GM12872 (cell line): Measurements from ENCODE around the gene SLC10A3.

Experiments used
- CTCF ChIP-seq: IDR thresholded peaks from 3 replicates; pipeline ENCODE4 v1.5.1; 2011; ENCODE audit warnings: low read depth, mild to moderate bottlenecking, low read length, moderate library complexity; ENCODE audit not compliant: insufficient read depth

Gene SLC10A3

GRCh38 chrX:154457491-154458115 is 32.8 kb downstream of the SLC10A3 start:
- no peak for TF ChIP-seq CTCF

DNA sequence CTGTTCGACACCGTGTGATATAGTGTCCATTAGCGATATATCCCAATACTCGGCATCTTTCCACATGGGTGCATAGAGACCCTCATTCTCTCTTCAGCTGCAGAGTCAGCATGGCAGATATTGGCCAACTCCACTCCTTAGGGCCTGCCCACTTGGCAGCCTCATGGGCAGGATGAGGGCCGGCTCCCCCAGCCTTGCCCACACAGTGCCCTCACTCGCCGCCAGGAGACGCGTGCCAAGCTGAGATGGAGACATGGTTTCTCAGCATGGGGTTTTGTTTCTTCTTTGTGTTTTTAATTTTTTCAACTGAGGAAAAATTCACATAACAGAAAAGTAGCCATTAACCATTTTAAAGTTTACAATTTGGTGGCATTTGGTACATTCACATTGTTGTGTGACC is 37.6 kb downstream of the SLC10A3 start:
- no peak for TF ChIP-seq CTCF

GRCh38 chrX:154450312-154450711 is 40.1 kb downstream of the SLC10A3 start:
- TF ChIP-seq CTCF: no peak

GRCh38 chrX:154449618-154450017 is 40.8 kb downstream of the SLC10A3 start:
- no peak for TF ChIP-seq CTCF

DNA sequence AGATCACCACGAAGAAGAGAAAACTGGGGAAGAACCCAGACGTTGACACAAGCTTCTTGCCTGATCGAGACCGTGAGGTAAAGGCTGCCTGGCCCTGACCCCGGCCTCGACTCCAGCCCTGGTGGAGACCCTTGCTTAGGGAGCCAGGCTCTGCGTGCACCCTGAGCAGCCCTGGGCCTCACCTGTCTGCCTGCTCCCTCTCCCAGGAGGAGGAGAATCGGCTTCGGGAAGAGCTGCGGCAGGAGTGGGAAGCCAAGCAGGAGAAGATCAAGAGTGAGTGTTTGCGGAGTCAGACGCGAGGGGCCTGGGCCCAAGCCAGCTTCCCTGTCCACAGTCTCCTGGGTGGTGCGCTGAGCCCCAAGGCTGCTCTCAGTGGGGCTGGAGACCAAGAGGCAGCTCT is 41.9 kb downstream of the SLC10A3 start:
- no peak for TF ChIP-seq CTCF

DNA sequence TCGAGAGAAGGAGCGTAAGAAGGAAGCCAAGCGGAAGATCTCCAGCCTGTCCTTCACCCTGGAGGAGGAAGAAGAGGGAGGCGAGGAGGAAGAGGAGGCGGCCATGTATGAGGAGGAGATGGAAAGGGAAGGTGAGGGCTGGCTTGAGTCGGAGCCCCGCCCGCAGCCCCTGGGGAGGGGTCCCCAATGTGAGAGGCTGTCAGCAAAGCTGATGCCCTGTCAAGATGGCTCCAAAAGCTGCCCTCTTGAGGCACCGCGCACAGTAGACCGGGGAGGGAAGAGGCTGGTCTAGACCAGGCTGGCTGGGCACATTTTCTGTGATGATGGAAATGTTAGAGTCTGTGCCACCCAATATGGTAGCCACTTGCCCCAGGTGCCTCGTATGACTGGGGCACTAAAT is 44.0 kb downstream of the SLC10A3 start:
- no peak for TF ChIP-seq CTCF

GRCh38 chrX:154445776-154446175 is 44.7 kb downstream of the SLC10A3 start:
- TF ChIP-seq CTCF: no peak
